Skeletal muscle cell (primary cell): ENCODE data around the gene ARHGEF19.
"Not testable (repeated sequence)": the region's sequence is repeated elsewhere in the genome, so short reads cannot be mapped to it uniquely, and the experiment has no call there.

ENCODE experiments used
- DNase-seq: peaks from one replicate; pipeline ENCODE4 v3.0.0-alpha.2; 2010; ENCODE audit warnings: low read depth
- H3K4me3 ChIP-seq: 2 replicates; pipeline ENCODE4 v1.5.1; 2011; ENCODE audit warnings: low read depth, mild to moderate bottlenecking, control low read depth, low read length, moderate library complexity

ARHGEF19 gene

DNA sequence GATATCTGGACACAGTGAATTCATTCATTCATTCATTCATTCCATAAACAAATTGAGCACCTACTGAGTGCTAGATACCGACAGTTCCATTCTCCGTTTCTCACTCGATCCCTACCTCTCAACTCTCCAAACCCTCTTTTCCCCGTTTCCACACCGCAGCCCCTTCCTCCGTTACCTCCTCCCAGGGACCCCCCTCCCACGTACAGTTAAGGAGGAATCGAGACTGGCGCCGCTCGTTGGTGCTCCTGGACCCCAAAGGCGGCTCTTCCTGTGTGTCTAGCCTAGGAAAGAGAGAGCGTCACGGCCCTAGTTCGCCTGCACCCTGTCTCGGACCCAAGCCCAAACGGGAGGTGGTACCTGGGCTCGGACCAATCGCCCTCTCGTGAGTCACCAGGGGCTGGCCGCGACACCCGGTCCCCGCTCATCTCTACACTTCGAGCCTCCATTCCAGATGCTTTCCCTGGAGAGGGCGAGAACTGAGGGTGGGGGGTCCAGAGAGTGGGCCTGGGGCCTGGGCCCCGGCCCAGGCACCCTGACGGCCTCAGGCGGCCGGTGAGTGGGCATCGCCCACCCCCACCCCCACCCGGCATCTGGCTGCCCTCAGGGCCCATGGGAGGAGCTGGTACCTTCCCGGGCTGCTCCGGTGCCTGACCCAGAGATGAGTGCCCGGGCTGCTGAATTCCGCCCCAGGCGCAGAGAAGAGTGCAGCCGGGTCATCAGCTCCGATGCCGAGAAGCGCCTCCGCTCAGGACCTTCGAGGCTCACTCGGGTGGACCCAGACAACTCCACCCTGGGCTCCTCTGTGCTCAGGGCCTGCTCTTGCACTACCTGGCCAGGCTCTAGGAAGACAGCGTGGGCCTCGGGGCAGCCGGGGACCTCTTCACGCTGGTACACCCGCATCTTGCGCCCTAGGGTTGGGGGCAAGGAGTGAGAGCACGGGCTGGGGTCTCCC lies 4.9 kb downstream of the ARHGEF19 start:
- DNase-seq = no peak
- H3K4me3 ChIP-seq = peak overlapping the region; percentile 51

DNA sequence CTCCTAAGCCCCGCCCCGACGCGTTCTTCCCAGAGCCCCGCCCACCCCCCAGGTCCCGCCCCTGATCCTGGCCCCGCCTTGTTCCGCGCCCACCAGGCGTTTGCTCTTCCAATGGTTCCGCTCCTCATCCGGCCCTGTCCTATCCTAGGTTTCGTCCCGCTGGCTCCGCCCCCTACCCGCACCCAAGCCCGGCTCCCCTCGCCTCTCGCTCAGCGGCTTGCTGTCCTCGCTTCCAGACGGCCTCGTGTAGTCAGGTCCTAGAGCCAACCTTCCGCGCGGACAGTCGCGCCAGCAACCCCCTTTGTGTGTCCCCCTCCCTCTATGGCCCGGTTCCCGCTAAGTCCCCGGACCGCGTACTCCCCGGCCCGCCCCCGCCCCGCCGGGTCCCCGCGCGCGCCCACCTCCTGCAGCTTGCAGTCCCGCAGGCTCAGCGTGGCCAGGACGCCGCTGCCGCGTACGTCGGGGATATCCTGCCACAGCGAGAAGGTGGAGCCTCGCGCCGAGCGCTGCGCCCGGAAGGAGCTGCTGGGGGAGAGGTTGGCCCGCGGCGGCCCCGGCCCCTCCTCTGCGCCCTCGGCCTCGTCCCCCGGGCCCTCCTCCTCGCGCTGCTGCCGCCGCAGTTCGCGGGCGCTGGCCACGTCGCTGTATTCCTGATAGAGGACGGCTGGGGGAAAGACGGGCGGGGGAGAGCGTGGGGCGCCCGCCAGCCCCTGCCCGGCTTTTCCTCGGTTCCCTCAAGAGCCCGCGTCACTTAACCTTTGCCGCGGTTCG lies 5.7 kb downstream of the ARHGEF19 start:
- peak; percentile 96 for DNase-seq
- peak overlapping the region; percentile 51 for H3K4me3 ChIP-seq

DNA sequence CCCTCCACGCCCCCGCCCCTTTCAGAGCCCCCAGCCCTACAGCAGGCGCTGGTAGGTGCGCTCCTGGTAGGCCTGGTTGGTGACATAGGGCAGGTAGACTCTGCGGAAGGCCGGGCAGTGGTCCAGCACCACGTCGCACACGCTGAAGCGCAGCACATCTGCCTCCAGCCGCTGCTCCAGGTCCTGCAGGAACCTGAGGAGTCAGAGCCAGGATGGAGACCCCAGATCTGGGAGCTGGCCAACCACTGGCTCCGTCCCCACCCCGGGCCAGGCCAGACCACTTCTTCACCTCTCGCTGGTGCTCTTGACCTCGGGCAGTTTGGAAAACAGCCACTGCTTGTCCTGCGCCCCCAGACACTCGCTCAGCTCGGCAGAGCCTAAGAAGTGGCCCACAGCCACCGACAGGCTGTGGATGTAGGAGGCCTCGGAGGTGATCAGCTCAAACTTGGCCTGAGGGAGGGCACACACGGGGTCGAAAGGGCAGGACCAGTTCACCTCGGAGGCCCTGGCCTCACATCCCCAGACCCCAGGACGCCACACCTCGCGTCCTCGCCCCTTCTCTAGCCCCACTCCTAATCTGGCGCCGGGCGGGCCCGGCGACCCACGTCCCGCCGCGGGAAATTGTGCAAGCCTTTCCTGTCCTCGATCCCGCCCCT lies 6.4 kb downstream of the ARHGEF19 start:
- DNase-seq = no peak
- peak overlapping the region; percentile 51 for H3K4me3 ChIP-seq

DNA sequence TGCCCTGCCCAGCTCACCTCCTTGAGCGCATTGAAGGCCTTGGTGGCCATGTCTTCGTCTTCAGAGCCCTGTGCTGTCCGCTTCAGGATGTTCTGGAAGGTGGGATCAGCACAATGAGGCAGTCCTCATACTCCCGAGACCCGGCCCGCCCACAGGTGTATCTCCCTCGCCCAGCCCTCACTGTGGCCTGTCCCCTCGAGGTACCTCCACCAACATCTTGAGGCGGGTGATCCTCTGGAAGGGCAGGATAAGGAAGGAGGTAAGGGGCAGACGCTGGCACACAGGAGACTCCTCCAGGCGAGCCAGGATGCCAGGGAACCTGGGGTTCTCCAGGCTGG lies 7.1 kb downstream of the ARHGEF19 start:
- no peak for DNase-seq
- no peak overlapping the region for H3K4me3 ChIP-seq

DNA sequence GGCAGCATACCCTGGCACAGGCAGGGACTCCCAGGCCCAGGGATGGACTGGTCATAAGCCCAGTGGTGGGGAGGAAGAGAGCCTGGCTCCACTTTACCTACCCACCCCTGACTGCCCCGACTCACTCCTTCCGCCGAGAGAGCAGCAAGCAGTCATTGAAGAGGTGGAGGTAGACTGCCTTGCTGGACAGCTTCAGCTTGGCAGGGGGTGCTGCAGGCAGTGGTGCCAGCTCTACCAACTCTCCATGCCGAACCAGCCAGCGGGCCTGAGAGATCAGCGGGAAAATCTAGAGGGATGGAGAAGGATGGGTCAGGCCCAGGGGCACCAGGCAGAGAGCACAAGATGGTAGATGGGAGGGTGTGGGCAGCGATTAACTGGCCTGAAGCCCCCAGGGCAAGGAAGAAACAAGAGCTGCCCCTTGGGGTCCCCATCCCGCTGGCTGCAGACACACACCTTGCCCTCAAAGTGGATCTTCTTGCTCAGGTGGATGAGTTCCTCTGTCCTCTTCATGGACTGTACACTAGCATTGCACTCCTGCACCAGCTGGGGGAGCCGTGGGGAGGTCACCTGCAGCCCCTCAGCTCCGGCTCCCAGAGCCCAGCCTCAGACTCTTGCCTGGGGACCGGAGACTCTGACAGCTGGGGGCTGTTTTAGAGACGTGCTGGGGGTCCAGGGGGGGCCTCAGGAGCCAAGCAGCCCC lies 7.7 kb downstream of the ARHGEF19 start:
- no peak overlapping the region for H3K4me3 ChIP-seq
- DNase-seq = no peak

DNA sequence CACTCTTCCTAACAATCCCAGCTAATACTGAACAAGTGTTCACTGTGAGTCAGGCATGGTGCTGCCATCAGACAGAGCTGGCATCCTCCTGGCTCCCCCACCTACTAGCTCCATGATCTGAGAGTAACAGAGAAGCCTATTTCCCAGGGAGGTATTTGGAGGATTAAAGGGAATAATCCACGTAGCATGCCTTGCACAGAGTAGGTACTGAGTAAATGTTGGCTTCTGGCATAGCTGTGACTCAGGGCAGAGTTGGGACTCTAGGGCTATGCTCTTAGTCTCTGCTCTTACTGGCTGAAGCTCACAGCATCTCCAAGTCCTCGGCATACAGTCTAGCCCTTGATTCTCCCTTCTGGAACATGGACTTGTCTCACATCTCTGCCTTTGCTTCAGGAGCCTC lies 8.2 kb downstream of the ARHGEF19 start:
- no peak overlapping the region for H3K4me3 ChIP-seq
- DNase-seq = no peak

DNA sequence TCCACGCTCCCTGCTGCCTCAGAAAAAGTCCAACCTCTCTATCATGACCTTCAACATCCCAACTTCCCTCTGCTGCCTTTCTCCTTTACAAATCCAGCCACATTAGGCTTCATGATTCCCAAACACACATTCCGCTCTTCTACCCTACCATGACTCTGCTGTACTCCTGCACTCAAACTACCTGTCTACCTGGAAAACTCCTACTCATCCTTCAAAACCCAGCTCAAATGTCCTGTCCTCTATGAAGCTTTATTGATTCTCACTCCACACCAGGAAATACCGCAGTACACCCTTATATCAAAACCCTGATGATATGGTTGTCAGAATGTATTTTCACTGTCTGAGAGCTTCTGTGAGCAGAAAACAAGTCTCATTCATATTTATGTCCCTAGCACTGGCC lies 8.9 kb downstream of the ARHGEF19 start:
- DNase-seq = no peak
- no peak overlapping the region for H3K4me3 ChIP-seq

DNA sequence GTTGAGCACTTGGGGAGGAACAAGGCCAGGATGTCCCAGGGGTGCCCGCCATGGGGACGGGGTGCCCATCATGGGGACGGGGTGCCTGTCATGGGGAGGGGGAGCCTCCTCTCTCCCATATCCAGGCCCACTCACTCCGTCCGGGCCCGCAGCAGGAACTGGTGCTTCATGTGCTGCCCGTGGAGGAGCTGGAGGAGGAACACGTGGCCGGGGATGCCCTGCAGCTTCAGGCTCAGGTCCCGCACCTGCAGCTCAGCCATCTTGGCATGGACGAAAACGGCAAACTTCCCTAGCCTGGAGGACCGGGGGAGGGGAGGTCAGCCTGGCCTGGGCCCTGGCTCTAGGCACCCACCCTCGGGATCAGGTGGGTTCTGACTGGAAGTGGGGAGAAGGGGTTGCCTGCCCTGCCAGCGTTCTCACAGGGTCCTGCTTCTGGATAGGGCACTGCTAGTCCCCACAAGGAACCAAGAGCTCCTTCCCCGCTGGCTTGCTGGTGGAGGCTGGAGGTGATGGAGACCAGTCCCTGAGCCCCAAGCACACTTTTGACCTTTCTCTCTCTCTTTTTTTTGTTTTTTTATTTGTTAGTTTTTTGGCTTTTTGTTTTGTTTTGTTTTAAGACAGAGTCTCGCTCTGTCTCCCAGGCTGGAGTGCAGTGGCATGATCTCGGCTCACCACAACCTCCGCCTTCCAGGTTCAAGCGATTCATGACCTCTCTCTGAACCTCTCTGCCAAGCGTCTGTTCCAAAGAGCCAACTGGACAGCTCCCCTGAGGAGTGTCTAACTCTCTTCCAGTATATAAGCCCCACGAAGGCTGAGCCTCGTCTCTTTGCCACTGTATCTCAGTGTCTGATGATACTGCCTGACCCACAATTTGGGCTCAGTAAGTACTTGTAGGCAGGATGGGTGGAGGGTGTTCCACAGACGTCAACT lies 9.9 kb downstream of the ARHGEF19 start:
- H3K4me3 ChIP-seq = no peak overlapping the region
- no peak for DNase-seq

DNA sequence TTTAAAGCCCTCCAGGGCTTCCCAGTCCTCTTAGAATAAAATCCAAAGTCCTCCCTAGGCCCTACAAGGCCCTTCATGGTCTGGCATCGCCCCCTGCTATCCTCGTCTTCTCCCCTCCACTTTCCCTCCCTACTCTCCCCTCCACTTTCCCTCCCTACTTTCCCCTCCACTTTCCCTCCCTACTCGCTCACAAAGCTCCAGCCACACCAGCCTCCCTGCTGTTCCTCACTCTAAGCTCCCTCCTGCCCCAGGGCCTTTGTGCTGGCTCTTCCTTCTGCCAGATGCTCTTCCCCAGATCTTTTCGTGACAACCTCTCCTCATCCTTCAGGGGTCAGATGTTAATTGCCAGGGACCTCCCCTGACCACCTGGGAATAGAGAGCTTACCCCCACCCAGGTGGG lies 12.8 kb downstream of the ARHGEF19 start:
- H3K4me3 ChIP-seq = no peak overlapping the region
- no peak for DNase-seq

DNA sequence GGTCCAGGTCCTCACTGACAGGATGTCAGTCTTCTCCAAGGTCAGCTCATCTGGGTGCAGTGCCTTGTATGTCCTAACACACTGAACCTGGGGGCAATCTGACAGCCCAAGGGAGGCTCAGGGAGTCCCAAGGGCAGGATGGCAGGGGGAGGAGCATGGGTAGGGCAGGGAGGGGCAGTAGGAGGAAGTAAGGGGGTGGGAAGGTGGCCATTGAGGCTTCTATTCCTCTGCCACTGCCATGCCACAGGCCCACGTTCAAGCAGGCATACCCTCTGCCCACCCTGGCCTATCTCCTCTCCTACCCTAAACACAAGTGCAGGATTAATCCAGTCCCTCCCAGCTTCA lies 13.3 kb downstream of the ARHGEF19 start:
- no peak overlapping the region for H3K4me3 ChIP-seq

DNA sequence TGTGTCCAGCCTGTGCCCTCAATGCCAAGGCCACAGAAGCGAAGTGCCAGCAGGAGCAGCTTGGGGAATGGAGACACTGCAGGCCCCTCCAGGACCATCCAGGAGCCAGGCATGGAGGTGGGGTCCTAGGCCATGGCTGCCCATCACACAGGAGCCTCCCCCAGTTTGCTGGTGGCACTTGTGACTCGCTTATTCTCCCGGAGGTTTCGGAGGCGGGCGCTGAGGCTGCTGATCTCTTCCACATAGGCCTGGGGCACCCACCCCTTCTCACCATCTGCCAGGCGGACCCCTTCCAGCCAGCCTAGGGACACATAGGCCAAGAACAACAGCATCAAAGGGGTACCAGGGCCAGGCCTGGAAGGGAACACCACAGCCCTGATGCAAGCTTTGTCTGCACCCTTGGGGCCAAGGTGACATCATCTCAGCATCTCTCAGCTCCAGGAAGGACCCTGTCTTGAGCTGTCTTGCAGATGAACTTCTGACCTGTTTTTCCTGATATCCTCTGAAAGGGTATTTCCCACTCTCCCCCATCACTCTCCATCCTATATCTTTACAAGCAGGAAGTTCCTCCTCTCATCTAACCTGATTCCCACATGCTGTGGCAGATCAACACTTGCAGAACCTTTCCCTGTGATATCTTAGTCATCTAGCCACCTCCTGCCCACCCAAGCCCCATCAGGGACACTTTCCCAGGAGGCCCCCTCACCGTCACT lies 13.9 kb downstream of the ARHGEF19 start:
- DNase-seq = no peak
- H3K4me3 ChIP-seq = no peak overlapping the region

More for the DNA sequence above, 13.3 kb downstream of the ARHGEF19 start:
- DNase-seq = no peak

DNA sequence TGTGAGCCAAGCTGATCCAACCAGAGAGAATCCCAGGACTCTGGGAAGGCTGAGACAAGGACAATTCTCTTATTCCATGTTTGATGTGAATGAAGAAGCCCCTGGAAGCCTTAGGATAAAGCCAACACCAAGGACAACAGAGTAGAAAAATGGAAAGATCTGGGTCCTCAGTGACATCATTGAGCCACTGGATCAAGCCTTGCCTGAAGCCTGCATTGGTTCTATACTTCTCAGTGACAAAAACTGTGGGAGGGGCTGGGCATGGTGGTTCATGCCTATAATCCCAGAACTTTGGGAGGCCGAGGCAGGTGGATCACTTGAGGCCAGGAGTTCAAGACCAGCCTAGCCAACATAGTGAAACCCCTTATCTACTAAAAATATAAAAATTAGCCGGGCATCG lies 15.6 kb downstream of the ARHGEF19 start:
- no peak for DNase-seq
- no peak overlapping the region for H3K4me3 ChIP-seq

DNA sequence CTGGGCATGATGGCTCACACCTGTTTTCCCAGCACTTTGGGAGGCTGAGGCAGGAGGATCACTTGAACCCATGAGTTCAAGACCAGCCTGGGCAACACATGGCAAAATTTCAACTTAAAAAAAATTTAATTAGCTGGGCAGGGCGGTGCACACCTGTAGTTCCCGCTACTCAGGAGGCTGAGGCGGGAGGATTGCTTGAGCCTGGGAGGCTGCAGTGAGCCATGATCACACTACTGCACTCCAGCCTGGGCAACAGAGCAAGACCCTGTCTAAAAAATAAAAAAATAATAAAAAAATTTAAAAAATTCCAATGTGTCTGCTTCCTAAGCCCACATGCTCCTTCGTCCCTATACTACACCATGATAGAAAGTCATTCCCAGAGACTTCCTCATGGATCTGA lies 16.3 kb downstream of the ARHGEF19 start:
- not testable (repeated sequence) for DNase-seq, H3K4me3 ChIP-seq

DNA sequence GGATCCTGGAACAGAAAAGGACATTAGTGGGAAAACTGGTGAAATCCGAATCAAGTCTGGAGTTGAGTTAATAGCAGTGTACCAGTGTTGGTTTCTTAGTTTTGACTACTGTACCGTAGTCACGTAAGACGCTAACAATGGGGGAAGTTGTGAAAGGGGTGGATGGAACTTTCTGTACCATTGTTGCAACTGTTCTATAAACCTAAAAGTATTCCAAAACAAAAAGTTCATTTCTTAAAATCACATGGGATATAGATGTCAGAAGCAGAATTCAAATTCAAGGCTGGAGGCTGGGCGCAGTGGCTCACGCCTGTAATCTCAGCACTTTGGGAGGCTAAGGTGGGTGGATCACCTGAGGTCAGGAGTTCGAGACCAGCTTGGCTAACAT lies 16.9 kb downstream of the ARHGEF19 start:
- DNase-seq = no peak
- no peak overlapping the region for H3K4me3 ChIP-seq

DNA sequence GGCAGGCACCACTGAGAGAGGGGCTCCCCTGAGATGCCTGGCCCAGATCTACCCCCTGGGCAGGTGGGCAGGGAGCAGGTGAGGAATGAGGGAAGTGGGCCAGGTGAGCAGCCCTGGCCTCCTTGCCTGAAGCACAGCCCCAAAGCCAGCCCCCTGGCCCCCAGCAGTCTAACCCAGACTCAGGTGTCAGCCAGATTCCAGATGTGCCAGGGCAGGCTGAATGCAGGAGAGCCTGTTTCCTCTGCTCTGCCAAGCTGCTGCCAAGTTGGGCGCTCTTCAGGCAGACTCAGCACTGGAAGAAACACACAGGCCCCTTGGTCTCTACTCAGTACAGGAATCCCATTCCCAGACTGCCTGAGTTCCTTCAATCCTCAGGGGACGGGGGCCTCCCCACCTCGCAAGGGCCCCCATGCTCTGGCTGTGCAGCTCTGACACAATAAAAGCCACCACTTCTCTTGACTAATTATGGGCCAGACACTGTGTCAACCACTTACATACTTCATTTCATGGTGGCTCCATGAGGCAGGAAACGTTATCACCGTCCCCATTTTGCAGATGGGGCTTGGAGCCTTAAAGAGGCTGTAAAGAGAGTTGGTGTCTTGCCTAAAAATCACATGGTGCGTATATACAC lies 20.4 kb downstream of the ARHGEF19 start:
- no peak for DNase-seq

DNA sequence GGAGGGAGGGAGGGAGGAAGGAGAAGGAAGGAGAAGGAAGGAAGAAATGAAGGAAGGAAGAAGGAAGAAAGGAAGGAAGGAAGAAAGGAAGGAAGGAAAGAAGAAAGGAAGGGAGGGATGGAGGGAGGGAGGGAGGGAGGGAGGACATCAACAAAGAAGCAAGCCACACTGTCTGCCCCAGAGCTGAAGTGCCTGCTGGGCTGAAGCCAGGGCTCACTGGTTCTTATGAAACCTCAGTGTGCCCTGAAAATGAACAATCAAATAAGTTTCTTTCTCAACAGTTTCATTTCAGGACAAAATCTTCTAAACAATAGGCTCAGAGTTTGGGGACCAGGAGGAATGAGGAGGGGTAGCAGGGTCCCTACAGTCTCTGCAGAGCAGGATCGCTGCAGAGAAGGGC lies 21.1 kb downstream of the ARHGEF19 start:
- H3K4me3 ChIP-seq = no peak overlapping the region

More for the DNA sequence above, 20.4 kb downstream of the ARHGEF19 start:
- no peak overlapping the region for H3K4me3 ChIP-seq

DNA sequence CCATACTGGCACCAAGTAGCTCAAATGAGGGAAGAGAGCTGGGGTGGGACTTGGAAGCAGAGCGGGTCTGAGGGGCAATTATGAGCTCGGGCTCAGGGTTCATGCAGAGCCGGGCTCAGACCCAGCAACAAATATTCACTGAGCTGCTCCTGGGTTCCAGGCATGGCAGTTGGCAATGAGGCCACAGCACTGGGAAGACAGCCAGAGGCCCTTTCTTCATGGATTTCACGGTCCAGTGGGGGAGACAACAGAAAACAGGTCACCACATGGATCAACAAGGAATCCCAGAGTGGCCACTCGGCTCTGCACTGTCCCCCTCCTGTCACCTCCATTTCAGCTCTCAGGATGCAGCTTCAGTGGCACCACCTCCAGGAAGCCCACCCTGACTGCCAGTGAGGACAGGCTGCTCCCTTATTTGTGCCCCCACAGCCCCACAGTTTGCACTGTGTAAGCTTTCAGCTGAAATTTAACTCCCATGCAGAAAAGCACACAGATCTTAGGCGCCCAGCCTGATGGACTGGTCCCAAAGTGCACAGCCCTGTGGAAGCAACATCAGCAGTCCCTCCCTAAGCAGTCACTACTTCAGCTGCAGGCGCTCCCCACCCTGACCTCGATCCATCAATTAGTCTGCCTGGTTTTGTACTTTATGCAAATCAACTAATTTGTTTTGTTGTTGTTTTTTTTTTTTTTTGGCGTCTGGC lies 22.4 kb downstream of the ARHGEF19 start:
- H3K4me3 ChIP-seq = no peak overlapping the region
- no peak for DNase-seq

More for the DNA sequence above, 21.1 kb downstream of the ARHGEF19 start:
- no peak for DNase-seq
